ENCODE measurements around the gene CLSTN3. TPM values are rescaled to one million over a fixed set of nuclear protein-coding genes. Genes with fewer than 3 reads are reported as not detected.

The CLSTN3 gene
- total and polyA plus RNA-seq, 2 of the 13 experiments (the other 11 are each of a cell fraction or from before 2014, with no cell fraction given): 26.2 to 94.1 TPM

- TF ChIP-seq, protein P1, sequence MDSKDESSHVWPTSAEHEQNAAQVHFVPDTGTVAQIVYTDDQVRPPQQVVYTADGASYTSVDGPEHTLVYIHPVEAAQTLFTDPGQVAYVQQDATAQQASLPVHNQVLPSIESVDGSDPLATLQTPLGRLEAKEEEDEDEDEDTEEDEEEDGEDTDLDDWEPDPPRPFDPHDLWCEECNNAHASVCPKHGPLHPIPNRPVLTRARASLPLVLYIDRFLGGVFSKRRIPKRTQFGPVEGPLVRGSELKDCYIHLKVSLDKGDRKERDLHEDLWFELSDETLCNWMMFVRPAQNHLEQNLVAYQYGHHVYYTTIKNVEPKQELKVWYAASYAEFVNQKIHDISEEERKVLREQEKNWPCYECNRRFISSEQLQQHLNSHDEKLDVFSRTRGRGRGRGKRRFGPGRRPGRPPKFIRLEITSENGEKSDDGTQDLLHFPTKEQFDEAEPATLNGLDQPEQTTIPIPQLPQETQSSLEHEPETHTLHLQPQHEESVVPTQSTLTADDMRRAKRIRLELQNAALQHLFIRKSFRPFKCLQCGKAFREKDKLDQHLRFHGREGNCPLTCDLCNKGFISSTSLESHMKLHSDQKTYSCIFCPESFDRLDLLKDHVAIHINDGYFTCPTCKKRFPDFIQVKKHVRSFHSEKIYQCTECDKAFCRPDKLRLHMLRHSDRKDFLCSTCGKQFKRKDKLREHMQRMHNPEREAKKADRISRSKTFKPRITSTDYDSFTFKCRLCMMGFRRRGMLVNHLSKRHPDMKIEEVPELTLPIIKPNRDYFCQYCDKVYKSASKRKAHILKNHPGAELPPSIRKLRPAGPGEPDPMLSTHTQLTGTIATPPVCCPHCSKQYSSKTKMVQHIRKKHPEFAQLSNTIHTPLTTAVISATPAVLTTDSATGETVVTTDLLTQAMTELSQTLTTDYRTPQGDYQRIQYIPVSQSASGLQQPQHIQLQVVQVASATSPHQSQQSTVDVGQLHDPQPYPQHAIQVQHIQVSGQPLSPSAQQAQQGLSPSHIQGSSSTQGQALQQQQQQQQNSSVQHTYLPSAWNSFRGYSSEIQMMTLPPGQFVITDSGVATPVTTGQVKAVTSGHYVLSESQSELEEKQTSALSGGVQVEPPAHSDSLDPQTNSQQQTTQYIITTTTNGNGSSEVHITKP (CRISPR knock-in tag; IDR thresholded peaks at IDR 0.05; ENCODE audit: low read depth): peak; percentile 60; the same call in 1 of the 2 replicates
- TF ChIP-seq ZFY (CRISPR knock-in tag; IDR thresholded peaks at IDR 0.05) (no peak; the same call in none of the 2 replicates), BRD4 (CRISPR knock-in tag; IDR thresholded peaks at IDR 0.05) (no peak), ZHX1 (CRISPR knock-in tag; IDR thresholded peaks at IDR 0.05; ENCODE audit: low read depth) (0 out of 2 replicates have a peak, but pooled peaks have one; percentile 16), NFKBIZ (CRISPR knock-in tag; IDR thresholded peaks at IDR 0.05) (no peak), CBFB (CRISPR knock-in tag; IDR thresholded peaks at IDR 0.05) (no peak), GABPB1 (CRISPR knock-in tag; IDR thresholded peaks at IDR 0.05) (peak; percentile 37; the same call in 1 of the 2 replicates), ZNF496 (CRISPR knock-in tag; IDR thresholded peaks at IDR 0.05; ENCODE audit: insufficient replicate concordance) (no peak), NAIF1 (CRISPR knock-in tag; IDR thresholded peaks at IDR 0.05; ENCODE audit: borderline replicate concordance) (no peak), MTA3 (CRISPR knock-in tag; IDR thresholded peaks at IDR 0.05) (no peak)
These were observed at the start of gene CLSTN3 (continued) for GRCh38 chr12:7129872-7130691.

Measured in HepG2 (cell line).